ENCODE results near the gene DPYSL3.

DNA sequence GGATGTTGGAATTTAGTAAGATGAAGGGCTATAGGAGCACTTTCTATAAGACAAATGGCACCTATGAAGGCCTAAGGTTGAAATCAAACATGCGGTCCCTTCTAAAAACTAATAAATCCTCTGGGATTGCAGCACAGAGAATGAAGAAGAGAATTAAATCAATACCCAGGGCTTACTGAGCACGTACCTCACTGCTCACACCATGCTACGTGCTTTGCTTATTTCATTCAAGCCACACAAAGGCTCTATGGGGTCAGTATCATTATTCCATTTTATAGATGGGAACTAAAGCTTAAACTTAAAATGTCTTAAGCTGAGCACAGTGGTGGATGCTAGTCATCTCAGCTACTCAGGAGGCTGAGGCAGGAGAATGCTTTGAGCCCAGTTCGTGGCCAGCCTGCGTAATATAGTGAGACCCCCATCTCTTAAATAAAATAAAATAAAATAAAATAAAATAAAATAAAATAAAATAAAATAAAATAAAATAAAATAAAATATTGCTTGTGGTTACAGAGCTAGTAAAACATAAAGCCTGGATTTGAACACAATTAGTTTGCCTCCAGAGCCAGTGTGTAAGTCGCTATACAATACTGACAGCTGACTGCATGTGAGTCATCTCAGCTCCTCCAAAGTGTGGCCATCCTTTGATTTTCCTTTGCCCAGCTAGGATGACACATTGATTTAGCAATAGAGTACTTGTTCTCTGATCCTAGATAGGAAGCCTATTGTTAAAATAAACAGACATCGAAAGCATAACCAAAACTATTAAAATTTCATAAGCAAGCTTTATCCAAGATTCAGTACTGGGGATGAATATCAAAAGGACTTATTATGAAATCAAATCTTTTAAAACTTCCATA lies 20.9 kb upstream of the DPYSL3 start:
- TF ChIP-seq POLR2A (IDR thresholded peaks at IDR 0.05; ENCODE audit: extremely low read depth, insufficient read length) = no peak
- TF ChIP-seq, protein P1, sequence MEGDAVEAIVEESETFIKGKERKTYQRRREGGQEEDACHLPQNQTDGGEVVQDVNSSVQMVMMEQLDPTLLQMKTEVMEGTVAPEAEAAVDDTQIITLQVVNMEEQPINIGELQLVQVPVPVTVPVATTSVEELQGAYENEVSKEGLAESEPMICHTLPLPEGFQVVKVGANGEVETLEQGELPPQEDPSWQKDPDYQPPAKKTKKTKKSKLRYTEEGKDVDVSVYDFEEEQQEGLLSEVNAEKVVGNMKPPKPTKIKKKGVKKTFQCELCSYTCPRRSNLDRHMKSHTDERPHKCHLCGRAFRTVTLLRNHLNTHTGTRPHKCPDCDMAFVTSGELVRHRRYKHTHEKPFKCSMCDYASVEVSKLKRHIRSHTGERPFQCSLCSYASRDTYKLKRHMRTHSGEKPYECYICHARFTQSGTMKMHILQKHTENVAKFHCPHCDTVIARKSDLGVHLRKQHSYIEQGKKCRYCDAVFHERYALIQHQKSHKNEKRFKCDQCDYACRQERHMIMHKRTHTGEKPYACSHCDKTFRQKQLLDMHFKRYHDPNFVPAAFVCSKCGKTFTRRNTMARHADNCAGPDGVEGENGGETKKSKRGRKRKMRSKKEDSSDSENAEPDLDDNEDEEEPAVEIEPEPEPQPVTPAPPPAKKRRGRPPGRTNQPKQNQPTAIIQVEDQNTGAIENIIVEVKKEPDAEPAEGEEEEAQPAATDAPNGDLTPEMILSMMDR (IDR thresholded peaks at IDR 0.05; ENCODE audit: low read depth, low read length) = no peak
- TF ChIP-seq MYC (IDR thresholded peaks at IDR 0.05; ENCODE audit: low read depth, low read length) = no peak

Measured in NB4 (cell line).